RWPE1 (cell line): ENCODE measurements around the gene MYLIP.

Experiments
- CTCF ChIA-PET: fragments of 350-600 bp; sonication (Branson Sonifier 250); formaldehyde crosslinking; extraction: SDS; loops from one replicate; lab custom pipeline; 2021; lab: Yijun Ruan, JAX
- POLR2A ChIA-PET: fragments of 400-600 bp; formaldehyde crosslinking; extraction: SDS; loops from one replicate; lab custom pipeline; 2020; ENCODE audit warnings: antibody characterized with exemption; ENCODE audit not compliant: low non-redundant PET; lab: Yijun Ruan, JAX
- DNase-seq: peaks from one replicate; pipeline ENCODE4 v3.0.0; 2012; ENCODE audit warnings: low spot score
- H3K27ac ChIP-seq: fragments of 450-650 bp; 2 replicates; pipeline ENCODE4 v1.5.1; 2017
- CTCF ChIP-seq: fragments of 450-650 bp; conservative IDR thresholded peaks from 2 replicates; pipeline ENCODE4 v1.5.1; 2017; ENCODE audit warnings: low read depth, mild to moderate bottlenecking

The MYLIP gene

GRCh38 chr6:16087386-16087785 lies 41.5 kb upstream of the MYLIP start:
- DNase-seq, result no peak
- ChIA-PET POLR2A (no interaction called here), CTCF (no interaction called here)
- TF ChIP-seq CTCF, result no peak
- no peak overlapping the region for H3K27ac ChIP-seq

DNA sequence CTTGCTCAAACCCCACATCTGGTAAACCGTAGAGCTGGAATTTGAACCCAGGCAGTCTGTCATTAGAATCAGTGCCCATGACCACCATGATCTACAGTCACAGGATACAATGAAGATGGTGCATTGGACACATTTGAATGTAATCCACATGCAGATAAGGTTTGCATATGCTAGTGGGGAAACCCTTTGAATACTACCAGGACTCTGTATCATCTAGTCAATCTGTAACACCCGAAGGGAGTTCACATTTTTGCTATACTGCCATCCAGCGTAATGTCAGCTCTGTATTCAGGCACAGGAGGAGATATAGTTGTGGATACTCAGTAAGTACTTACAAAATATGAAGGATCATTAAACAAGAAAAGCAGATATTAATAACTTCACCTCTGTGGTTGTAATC lies 40.5 kb upstream of the MYLIP start:
- no peak overlapping the region for H3K27ac ChIP-seq
- ChIA-PET CTCF (interaction anchor here (0.7 kb wide), 1 partner anchor 1736 kb away, joined by 4 read pairs; no protein-coding TSS in a partner anchor), POLR2A (no interaction called here)
- TF ChIP-seq CTCF, result no peak
- DNase-seq, result no peak

GRCh38 chr6:16089232-16090062 lies 39.4 kb upstream of the MYLIP start:
- ChIA-PET CTCF (interaction anchor here (0.6 kb wide), 1 partner anchor 245 kb away, joined by 4 read pairs; no protein-coding TSS in a partner anchor), POLR2A (no interaction called here)
- H3K27ac ChIP-seq, result no peak overlapping the region
- TF ChIP-seq CTCF, result no peak
- no peak for DNase-seq

DNA sequence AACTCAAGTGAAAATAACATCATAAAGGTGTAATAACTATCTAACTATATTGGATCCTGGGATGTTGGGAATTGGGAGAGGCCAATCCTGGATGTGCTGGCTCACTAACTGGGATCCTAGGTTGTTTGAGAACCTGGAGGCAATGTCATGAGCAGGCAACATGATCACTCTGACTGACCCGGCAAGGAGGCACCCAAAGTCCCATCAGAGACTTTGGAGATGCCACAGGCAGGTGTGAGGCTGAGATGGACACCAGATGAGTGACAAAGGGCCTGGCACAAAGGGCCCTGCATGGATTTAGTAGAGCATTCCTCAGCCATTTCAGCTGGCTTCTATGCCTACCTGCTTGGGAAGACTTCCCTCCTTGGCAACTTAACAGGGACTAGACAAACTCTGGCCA lies 38.4 kb upstream of the MYLIP start:
- DNase-seq, result no peak
- CTCF ChIA-PET, result interaction anchor here (0.6 kb wide), 1 partner anchor 467 kb away, joined by 6 read pairs; no protein-coding TSS in a partner anchor
- TF ChIP-seq CTCF, result no peak

DNA sequence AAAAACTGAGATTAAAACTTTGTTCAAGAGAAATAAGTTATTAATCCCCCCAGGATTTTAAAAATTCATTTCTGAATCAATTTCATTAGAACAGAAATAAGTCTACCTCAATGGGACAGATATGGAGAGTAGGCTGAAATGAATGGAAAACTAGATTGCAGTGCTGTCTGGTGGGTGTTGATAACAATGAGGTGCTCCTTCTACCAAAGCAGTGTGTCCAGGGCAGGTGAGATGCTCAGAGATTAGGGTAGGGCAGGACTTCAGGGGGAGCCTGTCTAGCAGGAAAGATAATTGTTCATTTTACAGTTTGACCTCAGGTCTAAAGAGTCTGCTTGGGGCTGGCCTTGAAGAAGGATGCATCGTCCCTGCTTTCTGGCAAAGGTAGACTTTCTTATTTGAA lies 38.0 kb upstream of the MYLIP start:
- ChIA-PET CTCF (no interaction called here), POLR2A (no interaction called here)
- no peak for DNase-seq
- TF ChIP-seq CTCF, result no peak
- no peak overlapping the region for H3K27ac ChIP-seq

More for the DNA sequence above, 38.4 kb upstream of the MYLIP start:
- POLR2A ChIA-PET, result no interaction called here
- H3K27ac ChIP-seq, result no peak overlapping the region

DNA sequence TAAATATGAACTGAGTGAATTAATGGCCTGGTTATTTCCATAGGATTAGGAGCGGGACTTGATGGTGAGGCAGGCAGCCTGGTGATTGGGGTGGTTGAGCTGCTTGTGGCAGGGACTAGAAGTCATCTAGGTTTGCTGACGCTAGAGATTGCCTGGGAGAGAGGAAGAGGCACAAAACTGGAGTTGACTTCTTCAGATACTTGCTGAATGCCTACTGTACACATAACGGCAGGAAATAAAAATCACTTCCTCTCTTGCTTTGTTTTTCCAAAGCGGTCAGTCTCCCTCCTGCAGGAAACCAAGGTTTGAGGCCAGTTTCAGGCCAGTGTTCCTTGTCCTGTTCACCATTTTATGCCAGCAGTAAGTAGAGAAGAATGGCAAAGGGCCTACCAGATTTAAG lies 36.7 kb upstream of the MYLIP start:
- no peak for TF ChIP-seq CTCF
- H3K27ac ChIP-seq, result no peak overlapping the region
- ChIA-PET POLR2A (no interaction called here), CTCF (interaction anchor here (0.9 kb wide), 1 partner anchor 401 kb away, joined by 4 read pairs; no protein-coding TSS in a partner anchor)
- DNase-seq, result no peak
